AG09309 (cell line): ENCODE data around the gene CUL4B.
"Not testable (repeated sequence)": the region's sequence is repeated elsewhere in the genome, so short reads cannot be mapped to it uniquely, and the experiment has no call there.

Experiments used
- DNase-seq: peaks from one replicate; pipeline ENCODE4 v3.0.0-alpha.2; 2010; ENCODE audit warnings: low read depth
- H3K4me3 ChIP-seq: 2 replicates; pipeline ENCODE4 v1.5.1; 2011; ENCODE audit warnings: mild to moderate bottlenecking, low read depth, low read length, moderate library complexity; ENCODE audit not compliant: control insufficient read depth
- TF ChIP-seq, protein P1 (sequence below): IDR thresholded peaks from 2 replicates; pipeline ENCODE4 v1.5.1; 2011; ENCODE audit warnings: mild to moderate bottlenecking, low read depth, low read length, inconsistent platforms; ENCODE audit not compliant: insufficient read depth, control insufficient read depth; ENCODE audit errors: missing control alignments

CUL4B gene

DNA sequence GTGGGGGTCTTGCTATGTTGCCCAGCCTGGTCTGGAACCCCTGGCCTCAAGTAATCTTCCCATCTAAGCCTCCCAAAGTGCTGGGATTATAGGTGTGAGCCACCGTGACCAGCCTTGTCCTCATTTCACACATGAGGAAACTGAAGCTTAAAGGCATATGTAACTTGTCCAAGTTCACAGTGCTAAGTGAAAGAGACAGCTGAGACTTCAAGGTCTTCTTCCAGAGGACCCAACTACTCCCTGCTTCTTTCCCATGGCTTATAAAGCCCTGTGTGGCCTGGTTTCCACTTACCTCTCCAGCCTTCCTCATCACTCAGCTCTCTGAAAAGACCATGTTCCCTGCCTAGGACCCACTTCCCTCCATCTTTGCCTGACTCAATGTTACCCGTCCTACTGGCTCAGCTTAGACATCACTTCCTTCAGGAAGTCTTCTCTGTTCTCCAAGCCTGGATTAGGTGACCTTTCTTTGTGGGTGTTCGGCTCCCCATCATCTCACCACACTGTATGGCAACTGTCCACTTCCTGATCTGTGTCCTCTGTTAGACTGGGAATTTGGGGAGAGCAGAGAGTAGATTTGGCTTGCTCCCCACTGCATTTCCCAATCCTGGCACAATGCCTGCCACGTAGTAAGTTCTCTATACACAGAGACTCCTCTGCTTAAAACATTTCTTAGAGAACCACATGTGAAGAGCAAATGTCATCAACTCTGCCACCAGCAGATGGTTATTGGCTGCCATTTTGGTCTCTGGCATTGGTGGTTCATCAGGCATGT, 61.3 kb downstream of the CUL4B start:
- DNase-seq = no peak
- TF ChIP-seq, protein P1, sequence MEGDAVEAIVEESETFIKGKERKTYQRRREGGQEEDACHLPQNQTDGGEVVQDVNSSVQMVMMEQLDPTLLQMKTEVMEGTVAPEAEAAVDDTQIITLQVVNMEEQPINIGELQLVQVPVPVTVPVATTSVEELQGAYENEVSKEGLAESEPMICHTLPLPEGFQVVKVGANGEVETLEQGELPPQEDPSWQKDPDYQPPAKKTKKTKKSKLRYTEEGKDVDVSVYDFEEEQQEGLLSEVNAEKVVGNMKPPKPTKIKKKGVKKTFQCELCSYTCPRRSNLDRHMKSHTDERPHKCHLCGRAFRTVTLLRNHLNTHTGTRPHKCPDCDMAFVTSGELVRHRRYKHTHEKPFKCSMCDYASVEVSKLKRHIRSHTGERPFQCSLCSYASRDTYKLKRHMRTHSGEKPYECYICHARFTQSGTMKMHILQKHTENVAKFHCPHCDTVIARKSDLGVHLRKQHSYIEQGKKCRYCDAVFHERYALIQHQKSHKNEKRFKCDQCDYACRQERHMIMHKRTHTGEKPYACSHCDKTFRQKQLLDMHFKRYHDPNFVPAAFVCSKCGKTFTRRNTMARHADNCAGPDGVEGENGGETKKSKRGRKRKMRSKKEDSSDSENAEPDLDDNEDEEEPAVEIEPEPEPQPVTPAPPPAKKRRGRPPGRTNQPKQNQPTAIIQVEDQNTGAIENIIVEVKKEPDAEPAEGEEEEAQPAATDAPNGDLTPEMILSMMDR = no peak

DNA sequence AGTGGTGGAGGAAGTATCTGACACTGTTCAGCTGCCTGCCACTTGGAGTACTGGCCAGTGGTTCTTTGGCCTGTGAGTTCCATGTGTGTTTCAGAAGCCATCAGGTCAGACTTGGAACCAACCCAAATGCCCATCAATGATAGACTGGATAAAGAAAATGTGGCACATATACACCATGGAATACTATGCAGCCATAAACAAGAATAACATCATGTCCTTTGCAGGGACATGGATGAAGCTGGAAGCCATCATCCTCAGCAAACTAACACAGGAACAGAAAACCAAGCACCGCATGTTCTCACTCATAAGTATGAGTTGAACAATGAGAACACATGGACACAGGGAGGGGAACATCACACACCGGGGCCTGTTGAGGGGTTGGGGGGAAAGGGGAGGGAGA, 70.6 kb downstream of the CUL4B start:
- not testable (repeated sequence) for H3K4me3 ChIP-seq, DNase-seq

More for the DNA sequence above, 61.3 kb downstream of the CUL4B start:
- H3K4me3 ChIP-seq = no peak overlapping the region

DNA sequence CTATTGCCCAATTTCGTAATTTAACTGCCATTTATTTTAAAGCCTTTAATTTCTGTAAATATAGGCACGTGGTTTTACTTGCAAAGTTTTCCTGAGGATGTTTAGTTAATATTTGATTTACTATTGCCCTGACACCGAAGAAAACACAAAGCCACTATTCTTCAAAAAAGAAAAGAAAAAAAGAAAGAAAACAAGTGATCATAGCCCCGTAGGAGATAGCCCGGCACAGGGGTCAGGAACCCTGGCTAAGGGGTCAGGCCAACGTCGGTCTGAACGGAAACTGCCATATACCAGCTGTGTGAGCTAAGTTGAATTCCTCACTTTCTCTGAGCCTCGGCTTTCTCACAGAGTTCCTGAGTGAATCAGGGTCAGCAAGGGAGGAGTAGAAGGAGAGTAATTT, 74.0 kb downstream of the CUL4B start:
- H3K4me3 ChIP-seq = no peak overlapping the region
- DNase-seq = no peak
- TF ChIP-seq, protein P1 = no peak

DNA sequence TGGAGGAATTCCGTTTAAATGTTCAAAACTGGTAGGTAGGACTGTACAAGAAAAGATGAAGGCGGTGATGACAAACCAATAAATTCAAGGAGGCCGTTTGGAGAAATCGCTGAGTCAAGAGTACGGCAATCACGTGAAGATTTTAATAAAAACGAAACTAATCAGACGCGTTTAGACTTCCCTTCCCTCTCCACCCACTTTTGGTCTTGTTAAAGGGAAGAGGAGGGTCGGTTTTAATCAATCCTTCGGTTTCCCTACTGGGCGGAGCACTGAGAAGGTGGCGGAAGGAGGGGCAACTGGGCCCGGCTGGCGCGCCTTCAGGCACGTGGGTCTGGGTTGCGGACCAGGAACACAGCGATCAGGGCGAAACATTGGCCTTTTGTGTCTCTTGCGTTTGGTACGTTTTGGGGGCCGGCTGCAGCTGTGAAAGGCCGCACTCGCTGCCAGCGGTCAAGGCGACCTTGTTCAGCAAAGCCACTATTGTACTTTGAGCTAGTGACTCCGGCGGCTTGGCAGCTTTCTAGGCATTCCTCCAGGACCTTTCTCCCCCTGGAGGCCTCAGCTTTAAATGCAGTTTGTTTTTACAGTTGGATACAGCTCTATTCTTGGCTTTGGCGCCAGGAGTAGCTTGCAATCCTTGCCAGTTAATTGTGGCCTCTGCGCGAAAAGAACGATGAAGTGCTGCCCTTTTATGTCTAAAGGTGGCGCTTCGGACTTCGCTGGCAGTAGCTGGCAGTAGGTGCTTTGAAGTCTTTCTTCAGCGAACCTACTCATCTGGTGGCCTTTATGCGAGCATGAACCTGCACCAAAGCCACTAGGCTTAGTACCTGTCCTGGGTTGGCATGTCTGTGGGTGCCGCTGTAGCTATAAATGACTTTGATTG, 74.9 kb downstream of the CUL4B start:
- peak overlapping the region; percentile 57 for H3K4me3 ChIP-seq
- TF ChIP-seq, protein P1 = peak; percentile 54
- peak; percentile 45 for DNase-seq

DNA sequence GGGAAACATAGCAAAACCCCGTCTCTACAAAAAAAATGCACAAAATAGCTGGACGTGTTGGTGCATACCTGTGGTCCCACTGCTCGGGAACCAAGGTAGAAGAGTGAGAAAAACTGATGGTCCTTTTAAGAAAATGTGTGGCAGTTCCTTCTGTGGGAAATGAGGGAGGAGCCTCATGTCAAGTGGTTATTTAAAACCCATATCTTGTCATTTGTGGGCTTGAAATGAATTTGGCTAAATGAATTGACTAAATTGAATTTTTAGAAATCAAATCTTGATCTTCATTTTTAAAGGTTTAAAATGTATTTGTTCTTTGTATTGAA, 75.5 kb downstream of the CUL4B start:
- no peak for DNase-seq
- peak overlapping the region; percentile 57 for H3K4me3 ChIP-seq
- TF ChIP-seq, protein P1 = no peak

DNA sequence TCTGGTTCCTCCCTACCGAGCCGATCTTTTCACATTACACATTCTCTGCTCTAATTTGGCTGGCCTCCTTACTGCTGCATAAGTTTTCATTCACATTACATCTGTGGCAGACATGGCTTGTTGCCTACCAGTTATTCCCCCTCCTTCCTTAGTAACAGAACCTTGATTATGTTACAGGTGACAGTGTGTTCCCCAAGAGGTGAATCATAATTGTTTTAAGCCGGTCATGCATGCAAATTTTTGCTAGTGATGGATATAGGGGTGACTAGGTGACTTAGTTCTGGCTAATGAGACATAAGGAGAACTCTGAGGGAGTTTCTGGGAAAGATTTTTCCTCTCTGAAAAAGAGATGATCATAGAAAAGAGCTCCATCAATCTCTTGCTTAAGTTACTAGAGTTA, 83.3 kb downstream of the CUL4B start:
- DNase-seq = no peak
- no peak overlapping the region for H3K4me3 ChIP-seq
- TF ChIP-seq, protein P1 = no peak

DNA sequence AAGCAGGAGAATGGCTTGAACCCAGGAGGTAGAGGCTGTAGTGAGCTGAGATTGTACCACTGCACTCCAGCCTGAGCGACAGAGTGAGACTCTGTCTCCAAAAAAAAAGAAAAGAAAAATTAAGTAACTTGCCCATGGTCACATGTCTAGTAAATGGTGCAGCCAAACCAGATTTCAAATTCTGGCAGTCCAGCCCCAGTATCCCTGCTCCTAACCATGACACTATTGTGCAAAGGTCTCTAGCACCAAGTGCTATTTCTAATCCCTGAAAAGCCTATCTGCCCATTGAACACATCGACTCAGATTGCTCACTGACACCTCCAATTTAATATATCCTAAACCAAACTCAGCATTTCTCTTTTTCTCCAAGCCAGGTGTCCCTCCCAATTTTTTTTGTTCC, 84.0 kb downstream of the CUL4B start:
- no peak for DNase-seq
- TF ChIP-seq, protein P1 = no peak
- no peak overlapping the region for H3K4me3 ChIP-seq
